Ovary (tissue), 9 donors: ENCODE data around the gene MEG3. TPM values are rescaled to one million over a fixed set of nuclear protein-coding genes. Genes with fewer than 3 reads are reported as not detected.
A peak's percentile ranks its signal among the peaks of the same experiment; 100 is the strongest.

Experiments used
- DNase-seq, 5 donors: peaks; one replicate each; pipeline ENCODE4 v3.0.0-alpha.2; 2019 to 2020
- H3K27ac ChIP-seq, 2 donors: fragments of 200-600 bp; one replicate each; pipeline versions ENCODE4 v1.5.1 to v1.8.0; 2019 to 2022
- H3K27me3 ChIP-seq: fragments of 200-600 bp; one replicate; pipeline ENCODE4 v1.8.0; 2022
- H3K36me3 ChIP-seq: fragments of 200-600 bp; sonication (generic); one replicate; pipeline ENCODE4 v1.5.1; 2019
- H3K4me1 ChIP-seq: one replicate; pipeline ENCODE4 v1.8.1; 2013; ENCODE audit warnings: mild to moderate bottlenecking, moderate library complexity; ENCODE audit not compliant: insufficient read depth
- H3K4me3 ChIP-seq: fragments of 200-600 bp; sonication (generic); one replicate; pipeline ENCODE4 v1.5.1; 2017
- H3K9me3 ChIP-seq, 2 donors: fragments of 200-600 bp in 1 of 2; sonication (generic) in 1 of 2; one replicate each; pipeline versions ENCODE4 v1.5.1 to v1.8.1; 2013 to 2019; ENCODE audit warnings: mild to moderate bottlenecking in 1 of 2, moderate library complexity in 1 of 2
- EP300 ChIP-seq: sonication (generic); formaldehyde crosslinking; IDR thresholded peaks from one replicate; pipeline ENCODE4 v1.6.1; 2017; ENCODE audit warnings: antibody characterized with exemption
- POLR2A ChIP-seq: fragments of 450-650 bp; IDR thresholded peaks from one replicate; pipeline ENCODE4 v1.6.1; 2017; ENCODE audit warnings: antibody characterized with exemption, mild to moderate bottlenecking, moderate library complexity
- WGBS, 3 donors: extraction: QIAGEN DNeasy Blood & Tissue Kit in 1 of 3; methylation state at CpG; one replicate each; pipeline versions ENCODE4 v1.1.5 to v1.1.7; 2013 to 2017; 5-methylcytosine and 5-hydroxymethylcytosine counted together
- intact Hi-C, 4 donors: fragments of 100-400 bp; cut with DNase I; formaldehyde crosslinking; loops; one replicate each; pipeline versions ENCODE4 v1.11.0 to v1.15.1; 2022 to 2023
- polyA plus RNA-seq, 2 donors: library from polyadenylated mRNA; stranded (reverse); fragments of 200-250 nt in 1 of 2; fragments of 350-450 nt in 1 of 2; fragmentation: Illumina TruSeq in 1 of 2; extraction: RNeasy Lipid Tissue Mini Kit (QIAGEN cat#74804) in 1 of 2; gene quantifications; one replicate each; pipeline ENCODE4 v1.2.3, GENCODE V29; 2013 to 2014
- total RNA-seq, 7 donors: library from RNA; depleted of rRNA in 2 of 7; stranded (reverse); fragments of >200 nt in 2 of 7; fragmentation: NEBNext Ultra II Directional in 3 of 7; extraction: Animal tissue kit (Norgen Biotek cat#: 25700) in 3 of 7; gene quantifications; one replicate each; pipeline versions ENCODE4 v1.1.0 to v1.2.4, GENCODE V29; 2016 to 2023
- TF ChIP-seq, protein P1 (sequence below), 3 donors: fragments of 450-650 bp in 2 of 3; fragments of 200-600 bp in 1 of 3; IDR thresholded peaks; one replicate each; pipeline versions ENCODE4 v1.5.1 to v1.8.0; 2016 to 2022; ENCODE audit warnings: antibody characterized with exemption in 3 of 3, mild to moderate bottlenecking in 1 of 3
- donor health status: DM: no; HTN: no; CAD: no; lungs with moderate emphysema.
- donor health status: DM: no; HTN: no; CAD: no.
- donor health status: Bipolar disorder and iron deficiency.
- donor health status: DM: yes; HTN: yes; CAD: no.
- donor health status: DM: no; HTN: no; CAD: no.
- donor health status: DM: yes; HTN: yes; CAD: no.

MEG3 gene
- total and polyA plus RNA-seq, 9 donors = 186 to 1,950 (median 396) TPM

- no peaks in the 10 kb centered on the region for H3K4me1 ChIP-seq
- H3K27ac ChIP-seq = no peak overlapping the region
- H3K9me3 ChIP-seq = no peaks in the 10 kb centered on the region
- WGBS, 3 donors = 74 to 77% (median 75%) methylated on average over 15 to 19 of the region's 19 CpGs
- no peaks in the 10 kb centered on the region for H3K27me3 ChIP-seq
- TF ChIP-seq EP300 (no peak), POLR2A (no peak)
- TF ChIP-seq, protein P1, sequence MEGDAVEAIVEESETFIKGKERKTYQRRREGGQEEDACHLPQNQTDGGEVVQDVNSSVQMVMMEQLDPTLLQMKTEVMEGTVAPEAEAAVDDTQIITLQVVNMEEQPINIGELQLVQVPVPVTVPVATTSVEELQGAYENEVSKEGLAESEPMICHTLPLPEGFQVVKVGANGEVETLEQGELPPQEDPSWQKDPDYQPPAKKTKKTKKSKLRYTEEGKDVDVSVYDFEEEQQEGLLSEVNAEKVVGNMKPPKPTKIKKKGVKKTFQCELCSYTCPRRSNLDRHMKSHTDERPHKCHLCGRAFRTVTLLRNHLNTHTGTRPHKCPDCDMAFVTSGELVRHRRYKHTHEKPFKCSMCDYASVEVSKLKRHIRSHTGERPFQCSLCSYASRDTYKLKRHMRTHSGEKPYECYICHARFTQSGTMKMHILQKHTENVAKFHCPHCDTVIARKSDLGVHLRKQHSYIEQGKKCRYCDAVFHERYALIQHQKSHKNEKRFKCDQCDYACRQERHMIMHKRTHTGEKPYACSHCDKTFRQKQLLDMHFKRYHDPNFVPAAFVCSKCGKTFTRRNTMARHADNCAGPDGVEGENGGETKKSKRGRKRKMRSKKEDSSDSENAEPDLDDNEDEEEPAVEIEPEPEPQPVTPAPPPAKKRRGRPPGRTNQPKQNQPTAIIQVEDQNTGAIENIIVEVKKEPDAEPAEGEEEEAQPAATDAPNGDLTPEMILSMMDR (IDR thresholded peaks at IDR 0.05) = no peak
- H3K36me3 ChIP-seq = no peaks in the 10 kb centered on the region
- peak in 1 of 5 donors; percentile 41 for DNase-seq
- H3K4me3 ChIP-seq = no peak overlapping the region
- intact Hi-C loops = no loop called here
Observed at GRCh38 chr14:100860556-100861187, 34.8 kb downstream of the MEG3 start.

DNA sequence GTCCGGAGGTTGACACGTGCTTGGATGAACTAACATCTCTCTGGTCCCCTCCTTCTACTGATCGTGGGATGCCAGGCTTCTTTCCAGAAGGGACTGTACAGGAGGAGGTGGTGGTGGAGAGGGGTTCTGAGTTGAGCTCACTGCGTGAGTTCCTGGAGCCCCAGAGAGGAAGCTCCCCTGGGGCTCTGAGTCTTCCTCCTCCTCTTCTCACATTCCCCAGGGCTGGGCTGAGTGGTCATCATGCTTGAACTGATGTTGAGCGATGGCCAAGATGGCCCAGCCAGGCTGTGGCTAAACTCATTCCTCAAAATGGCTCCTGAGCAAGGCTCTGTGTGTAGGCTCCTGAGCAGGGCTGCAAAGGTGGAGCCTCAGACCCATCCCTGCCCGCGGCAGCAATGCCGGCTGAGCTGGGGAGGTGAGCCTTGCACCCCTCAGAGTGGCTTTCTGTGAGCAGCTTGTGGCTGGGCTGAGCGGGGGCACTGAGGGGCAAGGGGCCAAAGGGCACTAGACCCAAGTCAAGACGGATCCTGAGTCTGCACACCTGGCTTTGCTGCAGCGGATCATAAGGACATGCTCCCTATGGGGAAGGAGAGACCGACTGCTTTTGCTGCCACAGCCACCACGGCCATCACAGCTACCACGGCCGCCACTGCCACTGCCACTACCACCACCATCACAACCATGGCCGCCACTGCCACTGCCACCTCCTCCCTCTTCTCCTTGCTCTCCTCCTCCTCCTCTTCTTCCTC is 35.4 kb downstream of the MEG3 start:
- H3K4me1 ChIP-seq = no peaks in the 10 kb centered on the region
- H3K27me3 ChIP-seq = no peaks in the 10 kb centered on the region
- no peak for TF ChIP-seq POLR2A
- TF ChIP-seq, protein P1 (IDR thresholded peaks at IDR 0.05) = no peak
- no peak for TF ChIP-seq EP300
- H3K9me3 ChIP-seq = no peaks in the 10 kb centered on the region
- intact Hi-C loops = no loop called here
- 87 to 89% (median 89%) methylated on average over 14 to 16 of the region's 16 CpGs for WGBS, 3 donors
- H3K4me3 ChIP-seq = no peak overlapping the region
- H3K36me3 ChIP-seq = no peaks in the 10 kb centered on the region
- H3K27ac ChIP-seq = no peak overlapping the region
- peak in 2 of 5 donors; percentile 21 to 40 for DNase-seq

GRCh38 chr14:100861937-100862247 is 36.0 kb downstream of the MEG3 start:
- Histone ChIP-seq H3K4me3 (no peak overlapping the region), H3K27me3 (no peaks in the 10 kb centered on the region), H3K36me3 (no peaks in the 10 kb centered on the region), H3K4me1 (no peaks in the 10 kb centered on the region), H3K9me3 (no peaks in the 10 kb centered on the region), H3K27ac (no peak overlapping the region)
- TF ChIP-seq, protein P1 (IDR thresholded peaks at IDR 0.05) = no peak
- no peak for TF ChIP-seq EP300
- no peak for TF ChIP-seq POLR2A
- intact Hi-C loops = no loop called here
- 87 to 98% (median 93%) methylated on average over 2 of the region's 2 CpGs for WGBS, 3 donors
- DNase-seq = no peak

DNA sequence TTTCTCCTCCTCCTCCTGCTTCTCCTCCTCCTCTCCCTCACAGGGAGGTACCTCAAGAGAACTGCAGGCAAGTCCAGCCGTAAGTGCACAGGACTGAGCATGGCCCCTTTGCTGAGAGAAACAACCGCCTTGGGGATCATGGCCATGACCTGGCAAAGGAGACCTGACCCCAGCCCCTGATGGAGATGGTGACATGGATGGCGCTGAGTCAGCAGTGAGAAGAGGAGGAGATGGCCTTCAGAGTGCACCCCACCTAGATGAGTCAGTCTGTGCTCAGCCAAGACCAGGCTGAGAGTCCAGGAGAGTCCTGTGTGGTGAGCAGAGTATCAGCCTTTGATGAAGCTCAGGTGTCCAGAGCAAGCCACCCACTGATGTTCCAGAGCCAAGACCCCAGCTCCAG is 36.4 kb downstream of the MEG3 start:
- no peaks in the 10 kb centered on the region for H3K9me3 ChIP-seq
- H3K36me3 ChIP-seq = no peaks in the 10 kb centered on the region
- H3K27me3 ChIP-seq = no peaks in the 10 kb centered on the region
- peak in 3 of 5 donors; percentile 19 to 62 (median 37) for DNase-seq
- no peaks in the 10 kb centered on the region for H3K4me1 ChIP-seq
- 64 to 82% (median 70%) methylated on average over 3 of the region's 3 CpGs for WGBS, 3 donors
- intact Hi-C loops = no loop called here
- H3K4me3 ChIP-seq = no peak overlapping the region
- TF ChIP-seq POLR2A (no peak), EP300 (no peak)
- TF ChIP-seq, protein P1 (IDR thresholded peaks at IDR 0.05) = no peak
- H3K27ac ChIP-seq = no peak overlapping the region
